Mesenchymal stem cell (in vitro differentiated cells and primary cell): ENCODE measurements around the gene PTPN7.

Experiments
- DNase-seq: peaks from one replicate; pipeline ENCODE4 v3.0.0-alpha.2; 2013
- H2AFZ ChIP-seq: one replicate; pipeline ENCODE4 v1.6.1; 2013; ENCODE audit warnings: low read depth, mild to moderate bottlenecking, control low read depth, inconsistent platforms, low read length, moderate library complexity
- H2AK5ac ChIP-seq: 2 replicates; pipeline ENCODE4 v1.6.1; 2013; ENCODE audit warnings: low read length, moderate library complexity, mild to moderate bottlenecking, inconsistent platforms; ENCODE audit not compliant: severe bottlenecking
- H2BK120ac ChIP-seq: one replicate; pipeline ENCODE4 v1.6.1; 2013; ENCODE audit warnings: low read depth, mild to moderate bottlenecking, inconsistent platforms, low read length, moderate library complexity
- H2BK12ac ChIP-seq, 2 experiments: one replicate each; pipeline ENCODE4 v1.6.1; 2013; ENCODE audit warnings: inconsistent platforms in 2 of 2, low read length in 2 of 2, mild to moderate bottlenecking in 2 of 2, moderate library complexity in 2 of 2, control low read depth in 1 of 2
- H2BK15ac ChIP-seq: one replicate; pipeline ENCODE4 v1.6.1; 2013; ENCODE audit warnings: mild to moderate bottlenecking, low read depth, inconsistent platforms; ENCODE audit not compliant: poor library complexity, severe bottlenecking
- H2BK5ac ChIP-seq: 2 replicates; pipeline ENCODE4 v1.6.1; 2013; ENCODE audit warnings: low read depth, mild to moderate bottlenecking, low read length, control low read depth, inconsistent platforms; ENCODE audit not compliant: poor library complexity, severe bottlenecking
- H3K14ac ChIP-seq, 2 experiments: one replicate each; pipeline ENCODE4 v1.6.1; 2013; ENCODE audit warnings: inconsistent platforms in 2 of 2, low read length in 2 of 2, control low read depth in 1 of 2, mild to moderate bottlenecking in 1 of 2, moderate library complexity in 1 of 2
- H3K18ac ChIP-seq, 2 experiments: one replicate each; pipeline ENCODE4 v1.6.1; 2013; ENCODE audit warnings: inconsistent platforms in 2 of 2, low read length in 2 of 2, control low read depth in 1 of 2, low read depth in 1 of 2, mild to moderate bottlenecking in 1 of 2
- H3K23ac ChIP-seq, 2 experiments: one replicate each; pipeline ENCODE4 v1.6.1; 2013; ENCODE audit warnings: inconsistent platforms in 2 of 2, low read length in 2 of 2, mild to moderate bottlenecking in 2 of 2, moderate library complexity in 2 of 2, control low read depth in 1 of 2
- H3K27ac ChIP-seq: 2 replicates; pipeline ENCODE4 v1.5.1; 2013; ENCODE audit warnings: mild to moderate bottlenecking, moderate library complexity, low read length, control low read depth, inconsistent platforms; ENCODE audit not compliant: poor library complexity, severe bottlenecking
- H3K27me3 ChIP-seq, 2 experiments: 2 replicates each; pipeline versions ENCODE4 v1.6.1 to v1.7.0; 2013; ENCODE audit warnings: low read length in 2 of 2, mild to moderate bottlenecking in 2 of 2, moderate library complexity in 2 of 2, control low read depth in 1 of 2, inconsistent platforms in 1 of 2; ENCODE audit not compliant: control insufficient read depth in 1 of 2, insufficient read depth in 1 of 2
- H3K36me3 ChIP-seq, 2 experiments: 2 replicates each; pipeline versions ENCODE4 v1.6.1 to v1.7.0; 2013; ENCODE audit warnings: low read length in 2 of 2, control low read depth in 1 of 2, inconsistent platforms in 1 of 2, low read depth in 1 of 2, mild to moderate bottlenecking in 1 of 2; ENCODE audit not compliant: insufficient read depth in 2 of 2, control insufficient read depth in 1 of 2
- H3K4ac ChIP-seq, 2 experiments: one replicate each; pipeline ENCODE4 v1.6.1; 2013; ENCODE audit warnings: inconsistent platforms in 2 of 2, low read length in 2 of 2, mild to moderate bottlenecking in 2 of 2, moderate library complexity in 2 of 2, control low read depth in 1 of 2, low read depth in 1 of 2
- H3K4me1 ChIP-seq: 2 replicates; pipeline ENCODE4 v1.6.1; 2013; ENCODE audit warnings: low read depth, low read length, control low read depth; ENCODE audit not compliant: control insufficient read depth, insufficient read depth
- H3K4me2 ChIP-seq: 2 replicates; pipeline ENCODE4 v1.6.1; 2013; ENCODE audit warnings: low read length, mild to moderate bottlenecking, inconsistent platforms; ENCODE audit not compliant: poor library complexity, severe bottlenecking
- H3K4me3 ChIP-seq, 2 experiments: 2 replicates each; pipeline versions ENCODE4 v1.5.1 to v1.7.0; 2013; ENCODE audit warnings: low read length in 2 of 2, mild to moderate bottlenecking in 2 of 2, control low read depth in 1 of 2, low read depth in 1 of 2; ENCODE audit not compliant: insufficient read depth in 1 of 2
- H3K79me1 ChIP-seq: replicated peaks from 2 replicates; pipeline ENCODE4 v1.6.1; 2013; ENCODE audit warnings: mild to moderate bottlenecking, control low read depth, low read length, inconsistent platforms; ENCODE audit not compliant: poor library complexity, severe bottlenecking
- H3K9ac ChIP-seq: 2 replicates; pipeline ENCODE4 v1.7.0; 2013; ENCODE audit warnings: mild to moderate bottlenecking, low read length, moderate library complexity
- H3K9me3 ChIP-seq: 2 replicates; pipeline ENCODE4 v1.7.0; 2013; ENCODE audit warnings: mild to moderate bottlenecking, low read length; ENCODE audit not compliant: control insufficient read depth
- H4K8ac ChIP-seq: one replicate; pipeline ENCODE4 v1.6.1; 2013; ENCODE audit warnings: inconsistent platforms, mild to moderate bottlenecking, low read length, moderate library complexity
- H4K91ac ChIP-seq: one replicate; pipeline ENCODE4 v1.6.1; 2013; ENCODE audit warnings: mild to moderate bottlenecking, low read length, inconsistent platforms
- WGBS: methylation state at CpG from one replicate; pipeline ENCODE4 v1.1.7; 2013; ENCODE audit warnings: mixed read lengths; 5-methylcytosine and 5-hydroxymethylcytosine counted together

The PTPN7 gene

GRCh38 chr1:202117898-202118371 lies 42.5 kb downstream of the PTPN7 start:
- no peak overlapping the region for H2BK5ac ChIP-seq
- DNase-seq: no peak
- no peak overlapping the region for H3K9ac ChIP-seq
- H2AFZ ChIP-seq: no peak overlapping the region
- no peak overlapping the region for H3K23ac ChIP-seq
- no peak overlapping the region for H3K4me3 ChIP-seq
- whole genome bisulfite sequencing: 84% methylated on average over 10 of the region's 10 CpGs
- H2AK5ac ChIP-seq: peak overlapping the region; percentile 75
- no peak overlapping the region for H3K18ac ChIP-seq
- no peaks in the 10 kb centered on the region for H3K9me3 ChIP-seq
- peaks cover 0 to 20% of the 10 kb centered on the region in 2 experiments for H3K27me3 ChIP-seq
- peaks cover 16% of the 10 kb centered on the region for H3K4me1 ChIP-seq
- H4K91ac ChIP-seq: no peak overlapping the region
- H3K14ac ChIP-seq: no peak overlapping the region
- no peak overlapping the region for H3K27ac ChIP-seq
- H2BK120ac ChIP-seq: no peak overlapping the region
- H2BK12ac ChIP-seq: no peak overlapping the region
- no peak overlapping the region for H3K4ac ChIP-seq
- no peak overlapping the region for H3K4me2 ChIP-seq
- no peaks in the 10 kb centered on the region for H3K79me1 ChIP-seq
- H3K36me3 ChIP-seq: no peaks in the 10 kb centered on the region
- H2BK15ac ChIP-seq: no peak overlapping the region
- H4K8ac ChIP-seq: no peak overlapping the region

- 97% methylated on average over 8 of the region's 8 CpGs for WGBS
- no peaks in the 10 kb centered on the region for H3K9me3 ChIP-seq
These were observed 44.1 kb downstream of the PTPN7 start for GRCh38 chr1:202116287-202116686.

GRCh38 chr1:202113690-202114300 lies 46.6 kb downstream of the PTPN7 start:
- H3K4me1 ChIP-seq: peaks cover 12% of the 10 kb centered on the region
- peak overlapping the region; percentile 8 for H2BK120ac ChIP-seq
- H4K8ac ChIP-seq: no peak overlapping the region
- H2BK5ac ChIP-seq: peak overlapping the region; percentile 15
- H2AK5ac ChIP-seq: peak overlapping the region; percentile 89
- H4K91ac ChIP-seq: no peak overlapping the region
- H3K27ac ChIP-seq: no peak overlapping the region
- peaks cover 0 to 6% of the 10 kb centered on the region in 2 experiments for H3K27me3 ChIP-seq
- no peaks in the 10 kb centered on the region for H3K79me1 ChIP-seq
- no peak overlapping the region for H3K14ac ChIP-seq
- H3K4me3 ChIP-seq: no peak overlapping the region
- no peak overlapping the region for H2BK15ac ChIP-seq
- H3K9ac ChIP-seq: no peak overlapping the region
- no peak for DNase-seq
- WGBS: 85% methylated on average over 2 of the region's 2 CpGs
- H2BK12ac ChIP-seq: no peak overlapping the region
- H3K9me3 ChIP-seq: no peaks in the 10 kb centered on the region
- no peak overlapping the region for H2AFZ ChIP-seq
- no peak overlapping the region for H3K18ac ChIP-seq
- H3K4ac ChIP-seq: no peak overlapping the region
- no peaks in the 10 kb centered on the region for H3K36me3 ChIP-seq
- no peak overlapping the region for H3K23ac ChIP-seq
- H3K4me2 ChIP-seq: no peak overlapping the region

More at GRCh38 chr1:202116287-202116686, 44.1 kb downstream of the PTPN7 start:
- Histone ChIP-seq H2BK120ac (no peak overlapping the region), H3K4me2 (no peak overlapping the region), H3K27me3 (peaks cover 0 to 15% of the 10 kb centered on the region in 2 experiments), H3K14ac (no peak overlapping the region), H2BK15ac (no peak overlapping the region), H3K23ac (no peak overlapping the region), H3K36me3 (no peaks in the 10 kb centered on the region), H2AFZ (no peak overlapping the region), H3K4ac (no peak overlapping the region), H2AK5ac (peak overlapping the region; percentile 64), H3K4me1 (peaks cover 14% of the 10 kb centered on the region), H3K4me3 (no peak overlapping the region), H2BK5ac (no peak overlapping the region), H3K18ac (no peak overlapping the region), H4K8ac (no peak overlapping the region), H3K9ac (no peak overlapping the region), H3K27ac (no peak overlapping the region), H3K79me1 (no peaks in the 10 kb centered on the region), H2BK12ac (no peak overlapping the region), H4K91ac (no peak overlapping the region)
- DNase-seq: no peak

GRCh38 chr1:202112859-202113689 lies 47.3 kb downstream of the PTPN7 start:
- peak overlapping the region; percentile 8 for H2BK120ac ChIP-seq
- DNase-seq: peak; percentile 23

More at GRCh38 chr1:202112859-202113689, 47.3 kb downstream of the PTPN7 start:
- Histone ChIP-seq H3K27me3 (peaks cover 0 to 6% of the 10 kb centered on the region in 2 experiments), H3K4me3 (no peak overlapping the region), H3K4me1 (peaks cover 15% of the 10 kb centered on the region), H4K91ac (no peak overlapping the region), H3K14ac (peak overlapping the region in 1 of 2 experiments; percentile 63), H2BK5ac (peak overlapping the region; percentile 81), H2AK5ac (peak overlapping the region; percentile 82), H3K27ac (peak overlapping the region; percentile 76), H4K8ac (peak overlapping the region; percentile 35), H2BK15ac (no peak overlapping the region), H3K79me1 (no peaks in the 10 kb centered on the region), H3K36me3 (no peaks in the 10 kb centered on the region), H3K9me3 (no peaks in the 10 kb centered on the region), H2AFZ (no peak overlapping the region), H3K4ac (peak overlapping the region in 1 of 2 experiments; percentile 25), H3K23ac (peak overlapping the region in 1 of 2 experiments; percentile 36), H3K9ac (no peak overlapping the region), H2BK12ac (no peak overlapping the region), H3K18ac (no peak overlapping the region), H3K4me2 (peak overlapping the region; percentile 27)
- 38% methylated on average over 5 of the region's 5 CpGs for WGBS
